Right lobe of liver (tissue), 6 donors: ENCODE results near the gene PRRT1. TPM values are rescaled to one million over a fixed set of nuclear protein-coding genes. Genes with fewer than 3 reads are reported as not detected.

ENCODE experiments used
- ATAC-seq, 4 donors: fragments of 200-7000 bp; cut with Tn5 transposase; one replicate each; pipeline ENCODE4 v1.9.1; 2020; ENCODE audit warnings: mild to moderate bottlenecking in 4 of 4, moderate library complexity in 4 of 4
- DNase-seq, 3 donors: peaks; one replicate each; pipeline ENCODE4 v3.0.0-alpha.2; 2020
- H3K27ac ChIP-seq, 3 donors: fragments of 200-600 bp; one replicate each; pipeline ENCODE4 v1.8.0; 2022
- H3K27me3 ChIP-seq, 2 donors: fragments of 200-600 bp; one replicate each; pipeline ENCODE4 v1.8.0; 2022
- H3K36me3 ChIP-seq, 4 donors: fragments of 200-600 bp; sonication (generic) in 1 of 4; one replicate each; pipeline versions ENCODE4 v1.5.1 to v1.8.0; 2017 to 2022; ENCODE audit warnings: control low read depth in 1 of 4
- H3K4me1 ChIP-seq, 4 donors: fragments of 200-600 bp; sonication (generic) in 1 of 4; one replicate each; pipeline versions ENCODE4 v1.5.1 to v1.8.0; 2017 to 2022; ENCODE audit warnings: control low read depth in 1 of 4
- H3K4me3 ChIP-seq, 3 donors: fragments of 200-600 bp; one replicate each; pipeline ENCODE4 v1.8.0; 2022
- H3K9me3 ChIP-seq, 4 donors: fragments of 200-600 bp; sonication (generic) in 1 of 4; one replicate each; pipeline versions ENCODE4 v1.5.1 to v1.8.0; 2017 to 2022; ENCODE audit warnings: control low read depth in 1 of 4
- POLR2A ChIP-seq: fragments of 450-650 bp; IDR thresholded peaks from one replicate; pipeline ENCODE4 v1.6.1; 2017; ENCODE audit warnings: antibody characterized with exemption, mild to moderate bottlenecking
- WGBS: methylation state at CpG from one replicate; pipeline ENCODE4 v1.1.6; 2018; ENCODE audit warnings: low coverage, low lambda C conversion rate; ENCODE audit not compliant: insufficient coverage; ENCODE audit errors: missing lambda C conversion rate; 5-methylcytosine and 5-hydroxymethylcytosine counted together
- intact Hi-C, 2 donors: fragments of 100-400 bp; cut with DNase I; formaldehyde crosslinking; loops; one replicate each; pipeline versions ENCODE4 v1.11.2 to v1.14.1; 2022
- total RNA-seq, 6 experiments: library from RNA; depleted of rRNA in 2 of 6; stranded (reverse); fragments of >200 nt in 2 of 6; fragmentation: NEBNext Ultra II Directional in 3 of 6; extraction: Animal tissue kit (Norgen Biotek cat#: 25700) in 3 of 6; gene quantifications; one replicate each; pipeline versions ENCODE4 v1.1.0 to v1.2.4, GENCODE V29; 2016 to 2023
- TF ChIP-seq, protein P1 (sequence below), 4 donors: fragments of 200-600 bp in 3 of 4; fragments of 450-650 bp in 1 of 4; IDR thresholded peaks; one replicate each; pipeline versions ENCODE4 v1.5.1 to v1.8.0; 2016 to 2022; ENCODE audit warnings: antibody characterized with exemption in 4 of 4, mild to moderate bottlenecking in 2 of 4
- donor health status: DM: no; HTN: yes; CAD: no.
- donor health status: DM: no; HTN: no; CAD: no.
- donor health status: DM: no; HTN: no; CAD: no.
- donor health status: DM: no; HTN: yes; CAD: no.
- donor health status: DM: no; HTN: yes; CAD: no.

The PRRT1 gene
- total RNA-seq, 6 experiments from 2014 or later = 0.13 to 0.29 (median 0.24) TPM; not detected in 2

DNA sequence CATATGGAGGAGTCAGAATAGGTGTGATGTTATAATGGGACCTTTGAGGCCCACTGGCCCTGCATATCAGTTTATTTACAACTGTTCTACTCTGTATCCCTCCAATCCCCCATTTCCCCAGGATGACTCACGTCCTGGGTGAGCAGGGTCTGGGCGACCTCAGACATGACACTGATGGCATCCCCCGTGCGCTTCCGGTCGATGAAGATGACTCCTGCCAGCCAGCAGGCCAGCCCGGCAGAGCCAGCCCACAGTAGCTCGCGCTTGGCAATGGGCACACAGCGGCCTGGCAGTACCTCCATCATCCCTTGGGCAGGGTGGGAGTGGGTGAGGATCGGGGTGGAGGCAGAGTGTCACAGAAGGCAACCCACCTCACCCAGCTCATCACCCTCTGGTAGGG lies 18.6 kb upstream of the PRRT1 start:
- 91% methylated on average over 11 of the region's 11 CpGs for WGBS
- H3K4me1 ChIP-seq = peaks cover 0 to 10% (median 4%) of the 10 kb centered on the region in 4 donors

DNA sequence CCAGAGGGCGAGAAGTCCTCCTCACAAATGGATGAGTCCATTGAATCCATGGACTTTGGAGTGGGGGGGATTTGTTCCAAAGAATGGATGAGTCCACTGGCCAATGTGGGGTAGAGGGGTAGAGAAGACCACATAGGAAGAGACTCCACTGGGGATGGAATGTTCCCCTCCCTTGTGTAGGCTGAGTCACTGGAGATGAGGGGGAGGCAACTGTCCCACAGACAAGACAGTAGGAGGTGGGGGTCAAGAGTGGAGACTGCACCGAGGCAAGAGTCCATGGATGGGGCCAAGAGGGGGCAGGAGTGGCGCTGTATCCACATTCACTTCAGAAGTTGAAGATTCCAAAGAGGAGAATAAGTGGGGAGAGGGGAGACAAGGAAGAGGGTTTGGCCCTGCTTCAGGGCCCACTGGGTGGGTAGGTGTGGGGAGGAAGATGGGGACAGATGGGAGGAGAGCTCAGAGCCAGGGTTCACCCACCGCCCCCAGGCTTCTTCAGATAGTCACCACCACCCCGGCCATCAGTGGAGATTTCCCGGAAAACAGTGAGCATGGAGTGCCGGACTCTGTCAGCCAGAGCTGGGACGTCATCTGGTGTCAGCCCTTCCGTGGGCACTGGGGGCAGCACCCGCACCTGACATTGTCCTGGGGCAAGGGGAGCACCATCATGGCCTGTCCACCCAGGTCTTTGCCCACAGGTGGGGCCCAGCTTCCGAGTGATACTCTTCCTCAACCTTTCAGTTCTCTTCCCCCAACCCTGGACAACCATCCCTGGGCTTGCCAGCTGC lies 17.3 kb upstream of the PRRT1 start:
- intact Hi-C loops = no loop called here
- H3K27ac ChIP-seq = no peak overlapping the region
- H3K4me3 ChIP-seq = no peak overlapping the region

More for the DNA sequence above, 18.6 kb upstream of the PRRT1 start:
- intact Hi-C loops = no loop called here
- TF ChIP-seq, protein P1, sequence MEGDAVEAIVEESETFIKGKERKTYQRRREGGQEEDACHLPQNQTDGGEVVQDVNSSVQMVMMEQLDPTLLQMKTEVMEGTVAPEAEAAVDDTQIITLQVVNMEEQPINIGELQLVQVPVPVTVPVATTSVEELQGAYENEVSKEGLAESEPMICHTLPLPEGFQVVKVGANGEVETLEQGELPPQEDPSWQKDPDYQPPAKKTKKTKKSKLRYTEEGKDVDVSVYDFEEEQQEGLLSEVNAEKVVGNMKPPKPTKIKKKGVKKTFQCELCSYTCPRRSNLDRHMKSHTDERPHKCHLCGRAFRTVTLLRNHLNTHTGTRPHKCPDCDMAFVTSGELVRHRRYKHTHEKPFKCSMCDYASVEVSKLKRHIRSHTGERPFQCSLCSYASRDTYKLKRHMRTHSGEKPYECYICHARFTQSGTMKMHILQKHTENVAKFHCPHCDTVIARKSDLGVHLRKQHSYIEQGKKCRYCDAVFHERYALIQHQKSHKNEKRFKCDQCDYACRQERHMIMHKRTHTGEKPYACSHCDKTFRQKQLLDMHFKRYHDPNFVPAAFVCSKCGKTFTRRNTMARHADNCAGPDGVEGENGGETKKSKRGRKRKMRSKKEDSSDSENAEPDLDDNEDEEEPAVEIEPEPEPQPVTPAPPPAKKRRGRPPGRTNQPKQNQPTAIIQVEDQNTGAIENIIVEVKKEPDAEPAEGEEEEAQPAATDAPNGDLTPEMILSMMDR (IDR thresholded peaks at IDR 0.05) = no peak
- no peak for TF ChIP-seq POLR2A
- peaks cover 0 to 25% (median 10%) of the 10 kb centered on the region in 4 donors for H3K36me3 ChIP-seq
- DNase-seq (no peak), ATAC-seq (no peak)
- H3K4me3 ChIP-seq = no peak overlapping the region
- H3K9me3 ChIP-seq = no peaks in the 10 kb centered on the region
- H3K27ac ChIP-seq = no peak overlapping the region
- H3K27me3 ChIP-seq = no peaks in the 10 kb centered on the region

GRCh38 chr6:32168350-32168749 lies 16.6 kb upstream of the PRRT1 start:
- DNase-seq (no peak), ATAC-seq (no peak)
- no peak for TF ChIP-seq POLR2A
- TF ChIP-seq, protein P1 (IDR thresholded peaks at IDR 0.05) = no peak
- no peaks in the 10 kb centered on the region for H3K4me1 ChIP-seq
- H3K36me3 ChIP-seq = peaks cover 0 to 25% (median 10%) of the 10 kb centered on the region in 4 donors
- WGBS = 40% methylated on average over 1 of the region's 2 CpGs
- intact Hi-C loops = no loop called here
- H3K9me3 ChIP-seq = no peaks in the 10 kb centered on the region
- no peak overlapping the region for H3K27ac ChIP-seq
- H3K4me3 ChIP-seq = no peak overlapping the region
- H3K27me3 ChIP-seq = no peaks in the 10 kb centered on the region

More for the DNA sequence above, 17.3 kb upstream of the PRRT1 start:
- DNase-seq = no peak
- 90% methylated on average over 3 of the region's 11 CpGs for WGBS
- no peaks in the 10 kb centered on the region for H3K9me3 ChIP-seq
- no peak for TF ChIP-seq POLR2A
- no peaks in the 10 kb centered on the region for H3K4me1 ChIP-seq
- peak in 1 of 4 donors; percentile 19 for ATAC-seq
- H3K36me3 ChIP-seq = peaks cover 0 to 25% (median 10%) of the 10 kb centered on the region in 4 donors
- H3K27me3 ChIP-seq = no peaks in the 10 kb centered on the region

DNA sequence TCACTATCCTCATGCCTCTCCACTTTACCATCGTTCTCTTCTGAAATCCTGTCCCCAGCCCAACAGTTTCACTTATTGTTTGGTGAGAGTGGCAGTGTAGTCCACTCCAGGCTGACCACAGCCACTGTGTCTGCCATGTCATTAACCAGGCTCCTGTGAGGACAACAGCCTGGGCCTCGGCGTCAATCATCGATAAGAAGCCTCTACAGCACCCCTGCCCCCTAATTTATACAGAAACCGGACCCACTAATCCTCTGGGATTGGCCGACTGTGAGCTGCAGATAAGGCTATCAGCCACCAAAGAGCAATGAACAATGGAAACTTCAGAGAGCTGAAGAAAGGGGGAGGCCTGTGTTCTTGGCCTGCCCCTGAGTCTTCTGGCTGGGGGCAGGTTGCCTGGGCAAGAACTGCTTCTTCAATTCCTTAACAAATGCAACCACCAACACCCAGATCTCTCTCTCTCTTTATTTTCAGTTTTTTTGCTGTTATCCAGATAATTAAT lies 16.1 kb upstream of the PRRT1 start:
- WGBS = 86% methylated on average over 4 of the region's 6 CpGs
- ATAC-seq (no peak), DNase-seq (no peak)
- Histone ChIP-seq H3K27ac (no peak overlapping the region), H3K36me3 (peaks cover 0 to 25% (median 10%) of the 10 kb centered on the region in 4 donors), H3K4me1 (no peaks in the 10 kb centered on the region), H3K4me3 (no peak overlapping the region), H3K9me3 (no peaks in the 10 kb centered on the region), H3K27me3 (no peaks in the 10 kb centered on the region)
- intact Hi-C loops = no loop called here
- no peak for TF ChIP-seq POLR2A
- TF ChIP-seq, protein P1 (IDR thresholded peaks at IDR 0.05) = no peak

- H3K4me1 ChIP-seq = no peaks in the 10 kb centered on the region
- DNase-seq (no peak), ATAC-seq (peak in 1 of 4 donors; percentile 6)
- no peak overlapping the region for H3K27ac ChIP-seq
- intact Hi-C loops = no loop called here
- no peak overlapping the region for H3K4me3 ChIP-seq
- WGBS = 96% methylated on average over 9 of the region's 32 CpGs
- TF ChIP-seq, protein P1 (IDR thresholded peaks at IDR 0.05) = no peak
- TF ChIP-seq POLR2A = no peak
- H3K9me3 ChIP-seq = no peaks in the 10 kb centered on the region
- no peaks in the 10 kb centered on the region for H3K27me3 ChIP-seq
- H3K36me3 ChIP-seq = peaks cover 0 to 25% (median 10%) of the 10 kb centered on the region in 4 donors
Observed at GRCh38 chr6:32167154-32167760, 15.5 kb upstream of the PRRT1 start.
